ENCODE data around the gene LCK. TPM values are rescaled to one million over a fixed set of nuclear protein-coding genes. Genes with fewer than 3 reads are reported as not detected.

Gene LCK
- total and polyA plus RNA-seq, 2 experiments from 2014 or later: not detected

DNA sequence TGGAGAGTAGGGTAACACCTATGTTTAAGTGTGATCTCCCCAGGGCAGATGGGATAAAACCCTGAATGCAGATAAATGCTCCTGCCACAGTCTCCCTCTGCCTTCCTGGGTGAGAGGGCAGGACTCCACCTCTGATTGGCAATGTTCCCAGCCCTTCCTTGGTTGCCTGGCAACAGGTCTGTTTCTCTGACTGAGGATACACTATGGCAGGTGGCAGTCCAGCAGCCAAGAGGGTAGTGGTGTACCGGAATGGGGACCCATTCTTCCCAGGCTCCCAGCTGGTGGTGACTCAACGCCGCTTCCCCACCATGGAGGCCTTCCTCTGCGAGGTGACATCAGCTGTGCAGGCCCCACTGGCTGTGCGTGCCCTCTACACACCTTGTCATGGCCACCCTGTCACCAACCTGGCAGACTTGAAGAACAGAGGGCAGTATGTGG, 42.2 kb upstream of the LCK start, which contains the start of gene DCDC2B:
Gene DCDC2B (plus strand): TSS at position 199 of the 438 bp plus-strand sequence. CDS start 5 bp downstream, at position 204.
- Histone ChIP-seq H3K9me2 (ENCODE audit: insufficient read depth) (no peaks in the 10 kb centered on the region), H3K27ac (no peak within 1 kb of the TSS), H2AFZ (no peak within 1 kb of the TSS), H3K4me2 (ENCODE audit: unreplicated experiment) (no peak within 1 kb of the TSS), H3K79me2 (ENCODE audit: insufficient read depth) (no peaks in the 10 kb centered on the region), H3K4me1 (ENCODE audit: insufficient read depth) (no peaks in the 10 kb centered on the region), H3F3A (ENCODE audit: insufficient read depth) (0 out of 2 replicates have a peak, but pooled peaks cover 5% of the 10 kb centered on the region), H3K27me3 (replicated peaks; ENCODE audit: insufficient read depth) (no peaks in the 10 kb centered on the region), H4K20me1 (ENCODE audit: insufficient read depth) (no peaks in the 10 kb centered on the region), H3K4me3 (no peak within 1 kb of the TSS), H3K36me3 (ENCODE audit: low read depth) (no peaks in the 10 kb centered on the region), H3K9me3 (ENCODE audit: low read depth) (no peaks in the 10 kb centered on the region), H3K9ac (no peak within 1 kb of the TSS)
- WGBS, 2 experiments (ENCODE audit: low coverage in 1 of 2, low lambda C conversion rate in 2 of 2, missing lambda C conversion rate in 2 of 2): 69 to 74% methylated on average over 5 of the region's 5 CpGs
- peak; percentile 29 for DNase-seq
- in situ Hi-C loops (cut with MboI): no loop called here
- no peak for TF ChIP-seq EZH2 (IDR thresholded peaks at IDR 0.05; ENCODE audit: insufficient read depth, poor library complexity, severe bottlenecking)
- TF ChIP-seq EZH2phosphoT487 (IDR thresholded peaks at IDR 0.05; ENCODE audit: insufficient read depth, low read depth): no peak

DNA sequence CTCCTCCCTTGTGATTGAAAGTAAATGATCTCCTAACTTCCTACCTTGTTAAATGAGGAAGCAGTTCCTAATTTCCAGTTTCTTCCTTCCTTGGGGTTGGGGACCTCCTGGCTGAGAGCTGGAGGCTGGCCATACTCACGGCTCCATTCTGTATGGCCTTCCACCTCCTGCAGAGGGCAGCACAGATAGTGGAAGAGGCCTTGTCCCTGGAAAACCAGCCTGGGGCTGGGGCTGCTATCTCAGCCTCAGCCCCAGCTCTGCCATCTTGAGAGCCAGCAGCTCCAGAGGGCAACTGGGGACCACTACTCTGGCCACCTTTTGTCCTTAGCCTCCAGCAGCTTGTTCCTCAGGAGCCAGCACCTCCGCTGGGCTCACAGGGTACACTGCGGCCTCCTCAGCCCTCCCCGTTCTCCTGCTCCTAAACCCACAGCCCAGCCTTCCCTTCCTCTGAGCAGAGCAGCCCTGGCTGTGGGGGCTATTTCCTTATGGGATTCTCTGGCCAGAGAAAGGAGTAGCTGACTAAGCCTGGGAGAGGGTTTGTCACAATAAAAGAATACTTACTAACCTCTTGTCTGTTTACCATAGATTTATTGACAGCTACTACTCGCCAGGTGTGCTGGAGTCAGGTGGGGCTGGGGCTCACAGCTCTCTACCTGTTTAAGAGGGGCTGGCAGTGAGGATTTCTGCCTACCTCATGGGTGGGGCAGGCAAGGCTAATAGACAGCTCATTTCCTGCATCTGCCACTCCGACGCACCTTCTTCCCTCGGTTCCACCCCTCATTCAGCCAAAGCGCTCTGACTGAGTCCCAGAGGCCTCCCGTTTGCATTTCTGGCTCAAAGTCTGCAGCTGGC, 35.2 kb upstream of the LCK start:
- WGBS, 2 experiments (ENCODE audit: low coverage in 1 of 2, low lambda C conversion rate in 2 of 2, missing lambda C conversion rate in 2 of 2): 85% methylated on average over 10 of the region's 10 CpGs
- no peak for TF ChIP-seq EZH2phosphoT487 (IDR thresholded peaks at IDR 0.05; ENCODE audit: insufficient read depth, low read depth)
- no peak for TF ChIP-seq EZH2 (IDR thresholded peaks at IDR 0.05; ENCODE audit: insufficient read depth, poor library complexity, severe bottlenecking)
- in situ Hi-C loops (cut with MboI): no loop called here
- H3K27ac ChIP-seq: no peak overlapping the region
- no peaks in the 10 kb centered on the region for H4K20me1 ChIP-seq (ENCODE audit: insufficient read depth)
- no peaks in the 10 kb centered on the region for H3K27me3 ChIP-seq (replicated peaks; ENCODE audit: insufficient read depth)
- no peaks in the 10 kb centered on the region for H3K9me2 ChIP-seq (ENCODE audit: insufficient read depth)
- peaks cover 19% of the 10 kb centered on the region for H3K79me2 ChIP-seq (ENCODE audit: insufficient read depth)
- H3K36me3 ChIP-seq (ENCODE audit: low read depth): peaks cover 5% of the 10 kb centered on the region; the same call in 1 of the 2 replicates
- no peak overlapping the region for H3K4me2 ChIP-seq (ENCODE audit: unreplicated experiment)
- DNase-seq: peak; percentile 85
- peaks cover 9% of the 10 kb centered on the region for H3K4me1 ChIP-seq (ENCODE audit: insufficient read depth)
- H3K9me3 ChIP-seq (ENCODE audit: low read depth): no peaks in the 10 kb centered on the region
- H3F3A ChIP-seq (ENCODE audit: insufficient read depth): no peaks in the 10 kb centered on the region
- H3K9ac ChIP-seq: no peak overlapping the region
- no peak overlapping the region for H2AFZ ChIP-seq
- H3K4me3 ChIP-seq: no peak overlapping the region

DNA sequence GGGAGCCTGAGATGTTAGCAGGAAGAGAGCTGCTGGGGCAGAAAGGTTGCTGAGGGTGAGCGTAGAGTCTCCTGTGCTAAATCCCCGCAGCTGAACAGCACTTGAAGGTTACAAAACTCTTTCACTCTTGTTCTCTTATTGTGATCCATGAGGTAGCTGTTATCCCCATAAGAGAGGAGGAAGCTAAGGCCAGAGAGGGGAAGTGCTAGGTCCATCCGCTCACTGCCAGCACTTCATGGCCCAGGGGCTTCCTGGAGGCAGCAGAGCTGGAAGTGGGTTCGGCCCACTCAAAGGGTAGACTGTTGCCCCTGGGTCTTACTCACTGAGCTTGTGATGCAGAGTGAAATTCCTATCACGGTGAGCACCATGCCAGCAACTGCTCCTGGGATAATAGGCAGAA, 34.5 kb upstream of the LCK start:
- H3F3A ChIP-seq (ENCODE audit: insufficient read depth): no peaks in the 10 kb centered on the region
- no peak overlapping the region for H3K4me3 ChIP-seq
- no peaks in the 10 kb centered on the region for H3K9me3 ChIP-seq (ENCODE audit: low read depth)
- TF ChIP-seq EZH2phosphoT487 (IDR thresholded peaks at IDR 0.05; ENCODE audit: insufficient read depth, low read depth): no peak
- no peak for TF ChIP-seq EZH2 (IDR thresholded peaks at IDR 0.05; ENCODE audit: insufficient read depth, poor library complexity, severe bottlenecking)
- H3K9me2 ChIP-seq (ENCODE audit: insufficient read depth): no peaks in the 10 kb centered on the region
- in situ Hi-C loops (cut with MboI): no loop called here
- no peaks in the 10 kb centered on the region for H3K27me3 ChIP-seq (replicated peaks; ENCODE audit: insufficient read depth)
- DNase-seq: no peak
- H3K9ac ChIP-seq: no peak overlapping the region
- peaks cover 5% of the 10 kb centered on the region; the same call in 1 of the 2 replicates for H3K36me3 ChIP-seq (ENCODE audit: low read depth)
- H3K4me1 ChIP-seq (ENCODE audit: insufficient read depth): peaks cover 16% of the 10 kb centered on the region
- H4K20me1 ChIP-seq (ENCODE audit: insufficient read depth): no peaks in the 10 kb centered on the region
- peaks cover 26% of the 10 kb centered on the region for H3K79me2 ChIP-seq (ENCODE audit: insufficient read depth)
- no peak overlapping the region for H2AFZ ChIP-seq
- no peak overlapping the region for H3K27ac ChIP-seq
- no peak overlapping the region for H3K4me2 ChIP-seq (ENCODE audit: unreplicated experiment)
- WGBS, 2 experiments (ENCODE audit: low coverage in 1 of 2, low lambda C conversion rate in 2 of 2, missing lambda C conversion rate in 2 of 2): 96 to 98% methylated on average over 5 of the region's 5 CpGs

DNA sequence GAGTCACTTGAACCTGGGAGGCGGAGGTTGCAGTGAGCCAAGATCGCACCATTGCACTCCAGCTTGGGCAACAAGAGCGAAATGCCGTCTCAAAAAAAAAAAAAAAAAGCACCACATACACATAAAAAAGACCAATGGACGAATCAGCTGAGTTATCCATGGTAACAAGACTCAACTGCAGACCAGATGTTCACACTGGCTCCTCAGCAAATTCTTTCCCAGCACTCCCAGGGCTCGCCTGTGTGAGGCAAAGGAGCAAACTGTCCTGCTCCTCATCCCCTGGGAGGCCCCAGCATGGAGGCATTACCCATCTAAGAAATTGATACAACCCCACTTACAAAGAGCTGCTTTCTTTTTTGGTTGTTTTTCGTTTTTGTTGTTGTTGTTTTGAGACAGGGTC, 32.0 kb upstream of the LCK start:
- Histone ChIP-seq H3F3A (ENCODE audit: insufficient read depth) (no peaks in the 10 kb centered on the region), H3K9me2 (ENCODE audit: insufficient read depth) (no peaks in the 10 kb centered on the region), H4K20me1 (ENCODE audit: insufficient read depth) (no peaks in the 10 kb centered on the region), H3K9ac (no peak overlapping the region), H3K36me3 (ENCODE audit: low read depth) (peaks cover 8% of the 10 kb centered on the region; the same call in 1 of the 2 replicates), H3K27ac (no peak overlapping the region), H2AFZ (no peak overlapping the region), H3K79me2 (ENCODE audit: insufficient read depth) (peaks cover 51% of the 10 kb centered on the region), H3K4me2 (ENCODE audit: unreplicated experiment) (no peak overlapping the region), H3K4me3 (no peak overlapping the region), H3K9me3 (ENCODE audit: low read depth) (no peaks in the 10 kb centered on the region), H3K4me1 (ENCODE audit: insufficient read depth) (peaks cover 27% of the 10 kb centered on the region), H3K27me3 (replicated peaks; ENCODE audit: insufficient read depth) (no peaks in the 10 kb centered on the region)
- peak; percentile 56 for DNase-seq
- WGBS, 2 experiments (ENCODE audit: low coverage in 1 of 2, low lambda C conversion rate in 2 of 2, missing lambda C conversion rate in 2 of 2): 51 to 54% methylated on average over 5 to 7 of the region's 7 CpGs
- in situ Hi-C loops (cut with MboI): no loop called here
- TF ChIP-seq EZH2 (IDR thresholded peaks at IDR 0.05; ENCODE audit: insufficient read depth, poor library complexity, severe bottlenecking): no peak
- no peak for TF ChIP-seq EZH2phosphoT487 (IDR thresholded peaks at IDR 0.05; ENCODE audit: insufficient read depth, low read depth)
